NB4 (cell line): ENCODE measurements around the gene TMA7B.

ENCODE experiments used
- CTCF ChIP-seq: IDR thresholded peaks from one replicate; pipeline ENCODE4 v1.5.1; 2012; ENCODE audit warnings: low read depth, low read length
- MAX ChIP-seq: IDR thresholded peaks from 2 replicates; pipeline ENCODE4 v1.6.1; 2011; ENCODE audit warnings: low read depth, low read length
- POLR2A ChIP-seq: IDR thresholded peaks from 2 replicates; pipeline ENCODE4 v1.6.1; 2011; ENCODE audit warnings: mild to moderate bottlenecking; ENCODE audit not compliant: insufficient read length; ENCODE audit errors: extremely low read depth

GRCh38 chr22:39940757-39941305, 19.4 kb upstream of the TMA7B start:
- no peak for TF ChIP-seq POLR2A
- TF ChIP-seq CTCF, result no peak
- TF ChIP-seq MAX, result no peak
